Loucy (cell line): ENCODE data around the gene ATP1A3.
"Not testable (repeated sequence)": the region's sequence is repeated elsewhere in the genome, so short reads cannot be mapped to it uniquely, and the experiment has no call there.

Source experiments
- H2AFZ ChIP-seq: fragments of 200-600 bp; sonication (generic); 2 replicates; pipeline ENCODE4 v1.6.0; 2016; ENCODE audit warnings: antibody characterized with exemption, mild to moderate bottlenecking, low read length, moderate library complexity
- H3F3A ChIP-seq: fragments of 200-600 bp; 2 replicates; pipeline ENCODE4 v1.6.0; 2016; ENCODE audit warnings: antibody characterized with exemption, low read depth, mild to moderate bottlenecking
- H3K27me3 ChIP-seq: fragments of 200-600 bp; sonication (generic); 2 replicates; pipeline ENCODE4 v1.6.1; 2014; ENCODE audit warnings: low read length, mild to moderate bottlenecking; ENCODE audit not compliant: insufficient read depth, poor library complexity, severe bottlenecking
- H3K36me3 ChIP-seq: fragments of 200-600 bp; sonication (generic); 2 replicates; pipeline ENCODE4 v1.6.1; 2016; ENCODE audit warnings: low read length; ENCODE audit not compliant: insufficient read depth
- H3K4me1 ChIP-seq: fragments of 200-600 bp; sonication (generic); 2 replicates; pipeline ENCODE4 v1.5.1; 2014; ENCODE audit warnings: low read length, mild to moderate bottlenecking; ENCODE audit not compliant: insufficient read depth, poor library complexity, severe bottlenecking
- H3K4me2 ChIP-seq: fragments of 200-600 bp; sonication (generic); 2 replicates; pipeline ENCODE4 v1.6.0; 2014; ENCODE audit warnings: antibody characterized with exemption, low read length, low read depth, mild to moderate bottlenecking; ENCODE audit not compliant: poor library complexity, severe bottlenecking
- H3K4me3 ChIP-seq: fragments of 200-600 bp; sonication (generic); 2 replicates; pipeline ENCODE4 v1.5.1; 2014; ENCODE audit warnings: low read length, mild to moderate bottlenecking, mixed read lengths; ENCODE audit not compliant: poor library complexity, severe bottlenecking
- H3K79me2 ChIP-seq: fragments of 200-600 bp; sonication (generic); 2 replicates; pipeline ENCODE4 v1.6.1; 2014; ENCODE audit warnings: low read length; ENCODE audit not compliant: insufficient read depth
- H3K9ac ChIP-seq: fragments of 200-600 bp; sonication (generic); 2 replicates; pipeline ENCODE4 v1.6.0; 2014; ENCODE audit warnings: mild to moderate bottlenecking, low read depth, low read length, moderate library complexity; ENCODE audit not compliant: poor library complexity, severe bottlenecking
- H3K9me2 ChIP-seq: fragments of 200-600 bp; sonication (generic); replicated peaks from 2 replicates; pipeline ENCODE4 v1.6.1; 2016; ENCODE audit warnings: low read depth, low read length, mixed read lengths
- H3K9me3 ChIP-seq: fragments of 200-600 bp; sonication (generic); 2 replicates; pipeline ENCODE4 v1.6.1; 2014; ENCODE audit warnings: mild to moderate bottlenecking, antibody characterized with exemption, low read length, low read depth; ENCODE audit not compliant: insufficient read depth
- H4K20me1 ChIP-seq: fragments of 200-600 bp; sonication (generic); 2 replicates; pipeline ENCODE4 v1.6.0; 2014; ENCODE audit warnings: antibody characterized with exemption, low read length, mild to moderate bottlenecking; ENCODE audit not compliant: insufficient read depth, poor library complexity, severe bottlenecking
- CTCF ChIP-seq: fragments of 200-600 bp; sonication (generic); conservative IDR thresholded peaks from 2 replicates; pipeline ENCODE4 v1.5.1; 2014; ENCODE audit warnings: mild to moderate bottlenecking, antibody characterized with exemption, low read length
- EZH2phosphoT487 ChIP-seq: fragments of 200-600 bp; IDR thresholded peaks from 2 replicates; pipeline ENCODE4 v1.6.1; 2018; ENCODE audit warnings: antibody characterized with exemption, mild to moderate bottlenecking, moderate library complexity, borderline replicate concordance

The ATP1A3 gene

GRCh38 chr19:41940731-41941409 lies 53.2 kb downstream of the ATP1A3 start:
- Histone ChIP-seq H3K4me2 (peak overlapping the region; percentile 66), H3K27me3 (no peaks in the 10 kb centered on the region), H2AFZ (peak overlapping the region; percentile 86), H3K9me2 (no peaks in the 10 kb centered on the region), H3K4me1 (no peaks in the 10 kb centered on the region), H3K9ac (peak overlapping the region; percentile 72), H3F3A (0 out of 2 replicates have a peak, but pooled peaks cover 3% of the 10 kb centered on the region), H3K79me2 (no peaks in the 10 kb centered on the region), H3K9me3 (no peaks in the 10 kb centered on the region), H3K4me3 (peak overlapping the region; percentile 72), H4K20me1 (no peaks in the 10 kb centered on the region), H3K36me3 (no peaks in the 10 kb centered on the region)
- no peak for TF ChIP-seq EZH2phosphoT487
- TF ChIP-seq CTCF = no peak

- TF ChIP-seq CTCF (no peak), EZH2phosphoT487 (no peak)
- Histone ChIP-seq H3K36me3 (no peaks in the 10 kb centered on the region), H3K79me2 (no peaks in the 10 kb centered on the region), H3K4me2 (peak overlapping the region; percentile 66), H3K27me3 (no peaks in the 10 kb centered on the region), H3K9ac (peak overlapping the region; percentile 72), H3K9me2 (no peaks in the 10 kb centered on the region), H4K20me1 (no peaks in the 10 kb centered on the region), H3K4me1 (peaks cover under 1% of the 10 kb centered on the region), H3K9me3 (no peaks in the 10 kb centered on the region), H2AFZ (peak overlapping the region; percentile 86), H3F3A (0 out of 2 replicates have a peak, but pooled peaks cover 3% of the 10 kb centered on the region), H3K4me3 (peak overlapping the region; percentile 72)
Measured at GRCh38 chr19:41939861-41940730, 53.9 kb downstream of the ATP1A3 start.

- not testable (repeated sequence) for H3K9me3 ChIP-seq, H3K79me2 ChIP-seq, H3K4me1 ChIP-seq, H3K27me3 ChIP-seq, H3F3A ChIP-seq, H2AFZ ChIP-seq, H3K36me3 ChIP-seq, H4K20me1 ChIP-seq, H3K9me2 ChIP-seq
- peak overlapping the region; percentile 72 for H3K4me3 ChIP-seq
- H3K4me2 ChIP-seq = peak overlapping the region; percentile 66
- H3K9ac ChIP-seq = peak overlapping the region; percentile 72
Measured at GRCh38 chr19:41939209-41939608, 54.8 kb downstream of the ATP1A3 start.
